Measurements from ENCODE around the gene BTNL8.

DNA sequence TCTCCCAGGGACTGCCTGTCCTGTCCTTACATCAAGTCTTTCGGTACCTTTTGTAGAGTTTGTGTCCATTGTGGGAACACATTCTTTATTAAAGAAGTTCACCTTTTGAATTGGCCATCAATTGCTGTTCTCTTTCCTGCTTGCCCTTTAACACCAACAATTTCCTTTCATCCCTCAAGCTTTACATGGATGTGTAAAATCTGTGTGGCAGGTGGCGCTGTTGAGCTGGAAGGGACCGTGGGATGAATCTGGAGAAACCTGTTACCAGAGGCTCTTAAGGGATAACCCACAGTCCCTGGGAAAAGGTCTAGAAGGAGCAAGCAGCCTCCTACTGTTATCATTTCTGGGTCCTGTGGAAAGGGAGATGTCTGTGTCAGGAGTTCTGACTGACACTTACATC, 30.0 kb upstream of the BTNL8 start:
- TF ChIP-seq, protein P1, sequence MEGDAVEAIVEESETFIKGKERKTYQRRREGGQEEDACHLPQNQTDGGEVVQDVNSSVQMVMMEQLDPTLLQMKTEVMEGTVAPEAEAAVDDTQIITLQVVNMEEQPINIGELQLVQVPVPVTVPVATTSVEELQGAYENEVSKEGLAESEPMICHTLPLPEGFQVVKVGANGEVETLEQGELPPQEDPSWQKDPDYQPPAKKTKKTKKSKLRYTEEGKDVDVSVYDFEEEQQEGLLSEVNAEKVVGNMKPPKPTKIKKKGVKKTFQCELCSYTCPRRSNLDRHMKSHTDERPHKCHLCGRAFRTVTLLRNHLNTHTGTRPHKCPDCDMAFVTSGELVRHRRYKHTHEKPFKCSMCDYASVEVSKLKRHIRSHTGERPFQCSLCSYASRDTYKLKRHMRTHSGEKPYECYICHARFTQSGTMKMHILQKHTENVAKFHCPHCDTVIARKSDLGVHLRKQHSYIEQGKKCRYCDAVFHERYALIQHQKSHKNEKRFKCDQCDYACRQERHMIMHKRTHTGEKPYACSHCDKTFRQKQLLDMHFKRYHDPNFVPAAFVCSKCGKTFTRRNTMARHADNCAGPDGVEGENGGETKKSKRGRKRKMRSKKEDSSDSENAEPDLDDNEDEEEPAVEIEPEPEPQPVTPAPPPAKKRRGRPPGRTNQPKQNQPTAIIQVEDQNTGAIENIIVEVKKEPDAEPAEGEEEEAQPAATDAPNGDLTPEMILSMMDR (IDR thresholded peaks at IDR 0.05; ENCODE audit: low read length) = peak; percentile 89
- TF ChIP-seq EZH2 (IDR thresholded peaks at IDR 0.05; ENCODE audit: borderline replicate concordance, low read length) = no peak

Data from OCI-LY1 (cell line).